Measurements from ENCODE around the gene MRAP2.
"Not testable (repeated sequence)": the region's sequence is repeated elsewhere in the genome, so short reads cannot be mapped to it uniquely, and the experiment has no call there.

GRCh38 chr6:84032000-84032399, 1.6 kb upstream of the MRAP2 start:
- not testable (repeated sequence) for TF ChIP-seq POLR2A (IDR thresholded peaks at IDR 0.05); CTCF (IDR thresholded peaks at IDR 0.05); POLR2AphosphoS5 (IDR thresholded peaks at IDR 0.05; ENCODE audit: insufficient read depth in 1 of 2, low read depth in 1 of 2)
